ENCODE measurements around the gene CPNE6.

CPNE6 gene

GRCh38 chr14:24069411-24069735, 2.0 kb upstream of the CPNE6 start:
- no peak for DNase-seq (ENCODE audit: low read depth)

- no peak for DNase-seq (ENCODE audit: low read depth)
These were observed 848 bp upstream of the CPNE6 start for GRCh38 chr14:24070285-24071143.

GRCh38 chr14:24071836-24072430, 571 bp downstream of the CPNE6 start:
- no peak for DNase-seq (ENCODE audit: low read depth)

GRCh38 chr14:24072436-24072835, 1.1 kb downstream of the CPNE6 start:
- no peak for DNase-seq (ENCODE audit: low read depth)

GRCh38 chr14:24072881-24073877, 1.8 kb downstream of the CPNE6 start:
- no peak for DNase-seq (ENCODE audit: low read depth)

- DNase-seq (ENCODE audit: low read depth), result no peak
These were observed 3.5 kb downstream of the CPNE6 start for GRCh38 chr14:24074625-24075484.

- DNase-seq (ENCODE audit: low read depth), result no peak
These were observed 4.3 kb downstream of the CPNE6 start for GRCh38 chr14:24075485-24076301.

- no peak for DNase-seq (ENCODE audit: low read depth)
These were observed 4.9 kb downstream of the CPNE6 start for GRCh38 chr14:24076302-24076601.

- DNase-seq (ENCODE audit: low read depth), result no peak
These were observed 5.7 kb downstream of the CPNE6 start for GRCh38 chr14:24077086-24077485.

GRCh38 chr14:24078146-24078545, 6.8 kb downstream of the CPNE6 start:
- no peak for DNase-seq (ENCODE audit: low read depth)

- DNase-seq (ENCODE audit: low read depth), result no peak
These were observed 8.3 kb downstream of the CPNE6 start for GRCh38 chr14:24079491-24080141.

- DNase-seq (ENCODE audit: low read depth), result no peak
These were observed 8.8 kb downstream of the CPNE6 start for GRCh38 chr14:24080142-24080530.

GRCh38 chr14:24080888-24081738, 9.8 kb downstream of the CPNE6 start:
- DNase-seq (ENCODE audit: low read depth), result no peak

- no peak for DNase-seq (ENCODE audit: low read depth)
These were observed 10.4 kb downstream of the CPNE6 start for GRCh38 chr14:24081739-24082211.

- no peak for DNase-seq (ENCODE audit: low read depth)
These were observed 11.2 kb downstream of the CPNE6 start for GRCh38 chr14:24082411-24083080.

GRCh38 chr14:24083462-24083861, 12.1 kb downstream of the CPNE6 start:
- DNase-seq (ENCODE audit: low read depth), result no peak

GRCh38 chr14:24084440-24084839, 13.1 kb downstream of the CPNE6 start:
- DNase-seq (ENCODE audit: low read depth), result no peak

- no peak for DNase-seq (ENCODE audit: low read depth)
These were observed 13.9 kb downstream of the CPNE6 start for GRCh38 chr14:24085215-24085614.

All from fibroblast of gingiva (primary cell).